H1 (cell line): ENCODE measurements around the gene C14orf132. TPM values are rescaled to one million over a fixed set of nuclear protein-coding genes. Genes with fewer than 3 reads are reported as not detected.

ENCODE experiments used
- CTCF ChIA-PET: fragments of 300-600 bp; sonication (Branson Sonifier 250); formaldehyde crosslinking; loops from one replicate; lab custom pipeline; 2021; ENCODE audit not compliant: partially characterized antibody; lab: Charles Lee
- POLR2A ChIA-PET: fragments of 300-600 bp; sonication (Branson Sonifier 250); formaldehyde crosslinking; loops from one replicate; lab custom pipeline; 2021; ENCODE audit warnings: inconsistent platforms; ENCODE audit not compliant: partially characterized antibody; lab: Charles Lee
- DNase-seq, 2 experiments: peaks; one replicate each; pipeline versions ENCODE4 v3.0.0 to v3.0.0-alpha.2; 2010 to 2022; ENCODE audit warnings: low spot score in 2 of 2, low read depth in 1 of 2, mixed read lengths in 1 of 2
- FAIRE-seq: peaks from 2 replicates; lab custom pipeline; 2011; peaks lifted over from hg19 to GRCh38; lab: Jason Lieb, UNC
- H2AFZ ChIP-seq: 2 replicates; pipeline ENCODE4 v1.8.1; 2012; ENCODE audit warnings: low read length, inconsistent platforms
- H2AK5ac ChIP-seq: 2 replicates; pipeline ENCODE4 v1.6.1; 2013; ENCODE audit warnings: low read depth, low read length
- H2BK120ac ChIP-seq: replicated peaks from 2 replicates; pipeline ENCODE3; 2013; ENCODE audit warnings: low read depth, low read length, inconsistent platforms
- H2BK12ac ChIP-seq: 2 replicates; pipeline ENCODE4 v1.6.1; 2013; ENCODE audit warnings: low read depth, low read length
- H2BK15ac ChIP-seq: 2 replicates; pipeline ENCODE4 v1.6.1; 2013; ENCODE audit warnings: low read length
- H2BK20ac ChIP-seq: 2 replicates; pipeline ENCODE4 v1.6.1; 2013; ENCODE audit warnings: low read length
- H2BK5ac ChIP-seq: 2 replicates; pipeline ENCODE4 v1.6.1; 2013; ENCODE audit warnings: low read depth, low read length
- H3K14ac ChIP-seq: 2 replicates; pipeline ENCODE4 v1.6.1; 2013; ENCODE audit warnings: inconsistent platforms; ENCODE audit not compliant: insufficient read length
- H3K18ac ChIP-seq: 2 replicates; pipeline ENCODE4 v1.6.1; 2013; ENCODE audit warnings: low read length; ENCODE audit errors: extremely low read depth
- H3K23ac ChIP-seq: 2 replicates; pipeline ENCODE4 v1.6.1; 2013; ENCODE audit warnings: inconsistent platforms; ENCODE audit not compliant: insufficient read length
- H3K23me2 ChIP-seq: 2 replicates; pipeline ENCODE4 v1.6.1; 2013; ENCODE audit warnings: low read depth, low read length
- H3K27ac ChIP-seq: 2 replicates; pipeline ENCODE4 v1.6.1; 2011; ENCODE audit warnings: low read depth, low read length, inconsistent platforms
- H3K27me3 ChIP-seq, 4 experiments: replicated peaks in 1 of 4; 1 replicate in 1 of 4; 2 replicates in 3 of 4; pipeline versions ENCODE4 v1.6.1 to v1.8.1; 2011 to 2013; ENCODE audit warnings: low read length in 3 of 4, mild to moderate bottlenecking in 3 of 4, inconsistent platforms in 2 of 4, mixed read lengths in 2 of 4, moderate library complexity in 1 of 4; ENCODE audit not compliant: control insufficient read depth in 3 of 4, insufficient read depth in 3 of 4; ENCODE audit errors: extremely low read depth in 1 of 4
- H3K36me3 ChIP-seq, 4 experiments: 2 replicates each; pipeline versions ENCODE4 v1.6.1 to v1.8.1; 2011 to 2013; ENCODE audit warnings: mild to moderate bottlenecking in 4 of 4, low read length in 3 of 4, moderate library complexity in 2 of 4, control low read depth in 1 of 4, inconsistent platforms in 1 of 4; ENCODE audit not compliant: insufficient read depth in 4 of 4, control insufficient read depth in 2 of 4
- H3K4ac ChIP-seq: replicated peaks from 2 replicates; pipeline ENCODE3; 2013; ENCODE audit warnings: low read length, low read depth, mixed read lengths, inconsistent platforms; ENCODE audit not compliant: insufficient read length
- H3K4me1 ChIP-seq, 4 experiments: replicated peaks in 1 of 4; 1 replicate in 1 of 4; 2 replicates in 3 of 4; pipeline versions ENCODE4 v1.6.1 to v1.8.1; 2011 to 2013; ENCODE audit warnings: low read length in 3 of 4, inconsistent platforms in 2 of 4, mixed read lengths in 1 of 4; ENCODE audit not compliant: insufficient read depth in 4 of 4, control insufficient read depth in 3 of 4
- H3K4me2 ChIP-seq, 2 experiments: 2 replicates each; pipeline versions ENCODE4 v1.6.1 to v1.8.1; 2011 to 2013; ENCODE audit warnings: low read depth in 2 of 2, low read length in 2 of 2, control low read depth in 1 of 2, inconsistent platforms in 1 of 2, mild to moderate bottlenecking in 1 of 2; ENCODE audit not compliant: insufficient read depth in 1 of 2
- H3K4me3 ChIP-seq, 4 experiments: fragments of 200-600, 300-600 bp in 1 of 4; sonication (generic), shearing (Covaris generic), sonication (Bioruptor Twin) in 1 of 4; 2 replicates each; pipeline versions ENCODE4 v1.5.1 to v1.8.1; 2011 to 2016; ENCODE audit warnings: low read length in 4 of 4, low read depth in 3 of 4, control low read depth in 2 of 4, inconsistent platforms in 2 of 4, mild to moderate bottlenecking in 2 of 4, mixed read lengths in 1 of 4, moderate library complexity in 1 of 4; ENCODE audit not compliant: insufficient read depth in 2 of 4; ENCODE audit errors: extremely low read depth in 1 of 4
- H3K56ac ChIP-seq: replicated peaks from 2 replicates; pipeline ENCODE3; 2013; ENCODE audit warnings: low read depth, mild to moderate bottlenecking, mixed read lengths, low read length, inconsistent platforms; ENCODE audit not compliant: insufficient read length
- H3K79me1 ChIP-seq: 2 replicates; pipeline ENCODE4 v1.6.1; 2013; ENCODE audit warnings: low read depth, low read length, control low read depth
- H3K79me2 ChIP-seq, 2 experiments: 2 replicates each; pipeline versions ENCODE4 v1.6.1 to v1.8.1; 2012 to 2013; ENCODE audit warnings: low read length in 2 of 2, mild to moderate bottlenecking in 2 of 2, inconsistent platforms in 1 of 2; ENCODE audit not compliant: insufficient read depth in 2 of 2, control insufficient read depth in 1 of 2
- H3K9ac ChIP-seq, 4 experiments: replicated peaks in 1 of 4; 1 replicate in 1 of 4; 2 replicates in 3 of 4; pipeline versions ENCODE4 v1.6.1 to v1.8.1; 2011 to 2013; ENCODE audit warnings: low read depth in 3 of 4, low read length in 3 of 4, control low read depth in 2 of 4, mild to moderate bottlenecking in 2 of 4, moderate library complexity in 2 of 4, inconsistent platforms in 1 of 4; ENCODE audit errors: extremely low read depth in 1 of 4
- H3K9me3 ChIP-seq, 2 experiments: 2 replicates each; pipeline versions ENCODE4 v1.6.1 to v1.8.1; 2012 to 2013; ENCODE audit warnings: mild to moderate bottlenecking in 2 of 2, moderate library complexity in 2 of 2, control low read depth in 1 of 2, inconsistent platforms in 1 of 2, low read depth in 1 of 2, low read length in 1 of 2, mixed read lengths in 1 of 2; ENCODE audit not compliant: insufficient read depth in 2 of 2
- H4K20me1 ChIP-seq, 2 experiments: replicated peaks in 1 of 2; 2 replicates each; pipeline versions ENCODE3 to v1.8.1; 2011 to 2013; ENCODE audit warnings: inconsistent platforms in 2 of 2, low read length in 2 of 2, mild to moderate bottlenecking in 1 of 2; ENCODE audit not compliant: insufficient read depth in 2 of 2, control insufficient read depth in 1 of 2
- H4K5ac ChIP-seq: 2 replicates; pipeline ENCODE4 v1.6.1; 2013; ENCODE audit warnings: low read length, low read depth, mixed read lengths, inconsistent platforms; ENCODE audit not compliant: insufficient read length
- H4K8ac ChIP-seq: 2 replicates; pipeline ENCODE4 v1.8.0; 2013; ENCODE audit warnings: mild to moderate bottlenecking, moderate library complexity, low read length, inconsistent platforms; ENCODE audit not compliant: insufficient read depth; ENCODE audit errors: extremely low read depth
- H4K91ac ChIP-seq: replicated peaks from 2 replicates; pipeline ENCODE3; 2013; ENCODE audit warnings: low read length, mixed read lengths, inconsistent platforms; ENCODE audit not compliant: insufficient read length
- EZH2 ChIP-seq: fragments of 200-600 bp; sonication (generic); IDR thresholded peaks from 2 replicates; pipeline ENCODE4 v1.7.1; 2012; ENCODE audit warnings: low read depth, mild to moderate bottlenecking, moderate library complexity, low read length, inconsistent platforms; ENCODE audit not compliant: severe bottlenecking
- GABPA ChIP-seq: IDR thresholded peaks from 2 replicates; pipeline ENCODE4 v1.6.1; 2011; ENCODE audit warnings: mild to moderate bottlenecking, low read length, moderate library complexity, borderline replicate concordance; ENCODE audit not compliant: insufficient read depth
- GTF2F1 ChIP-seq: IDR thresholded peaks from 2 replicates; pipeline ENCODE4 v1.6.1; 2012; ENCODE audit warnings: low read depth, low read length, improper control_type of control experiment, borderline replicate concordance
- RFX5 ChIP-seq: IDR thresholded peaks from 2 replicates; pipeline ENCODE4 v1.6.1; 2011; ENCODE audit warnings: low read depth, low read length, improper control_type of control experiment, borderline replicate concordance
- RXRA ChIP-seq: IDR thresholded peaks from 2 replicates; pipeline ENCODE4 v1.6.1; 2011; ENCODE audit warnings: low read depth, mild to moderate bottlenecking, low read length, moderate library complexity; ENCODE audit not compliant: insufficient read depth
- WGBS, 2 experiments: shearing (Covaris generic) in 1 of 2; methylation state at CpG; one replicate each; pipeline versions ENCODE4 v1.1.6 to v1.1.7; 2013 to 2015; ENCODE audit warnings: low lambda C conversion rate in 2 of 2, mixed read lengths in 2 of 2, inconsistent platforms in 1 of 2, low coverage in 1 of 2, missing lambda C conversion rate in 1 of 2; ENCODE audit not compliant: insufficient replicate concordance in 2 of 2, insufficient coverage in 1 of 2, insufficient read length in 1 of 2; ENCODE audit errors: extremely low coverage in 1 of 2, missing lambda C conversion rate in 1 of 2; 5-methylcytosine and 5-hydroxymethylcytosine counted together
- polyA plus RNA-seq, 7 experiments: library from polyadenylated mRNA; depleted of rRNA in 3 of 7; stranded (reverse) in 5 of 7; unstranded in 2 of 7; fragments of >200 nt in 5 of 7; fragments of 200-250 nt in 2 of 7; gene quantifications; 1 replicate in 5 of 7; 2 replicates in 1 of 7; 4 replicates in 1 of 7; pipeline versions ENCODE4 v1.2.1 to v1.2.3, GENCODE V29; 2011 to 2013; ENCODE audit warnings: missing spikeins in 2 of 7, mixed read lengths in 2 of 7
- total RNA-seq: library from RNA; stranded (reverse); fragmentation: NEBNext Ultra II Directional; extraction: Animal tissue kit (Norgen Biotek cat#: 25700); gene quantifications from 2 replicates; pipeline ENCODE4 v1.2.1, GENCODE V29; 2021
- TF ChIP-seq, protein P1 (sequence below), 3 experiments: IDR thresholded peaks; 1 replicate in 2 of 3; 2 replicates in 1 of 3; pipeline versions ENCODE4 v1.5.1 to v1.6.1; 2011; ENCODE audit warnings: low read length in 3 of 3, mild to moderate bottlenecking in 3 of 3, inconsistent platforms in 2 of 3, low read depth in 1 of 3, moderate library complexity in 1 of 3; ENCODE audit not compliant: insufficient read depth in 1 of 3; ENCODE audit errors: control extremely low read depth in 1 of 3
- TF ChIP-seq, protein P2 (sequence below): IDR thresholded peaks from 2 replicates; pipeline ENCODE4 v1.6.1; 2012; ENCODE audit warnings: low read length, inconsistent platforms

C14orf132 gene
- total and polyA plus RNA-seq, 2 of the 8 experiments (the other 6 are each of a cell fraction or from before 2014, with no cell fraction given), result 11.7 to 32.5 TPM

DNA sequence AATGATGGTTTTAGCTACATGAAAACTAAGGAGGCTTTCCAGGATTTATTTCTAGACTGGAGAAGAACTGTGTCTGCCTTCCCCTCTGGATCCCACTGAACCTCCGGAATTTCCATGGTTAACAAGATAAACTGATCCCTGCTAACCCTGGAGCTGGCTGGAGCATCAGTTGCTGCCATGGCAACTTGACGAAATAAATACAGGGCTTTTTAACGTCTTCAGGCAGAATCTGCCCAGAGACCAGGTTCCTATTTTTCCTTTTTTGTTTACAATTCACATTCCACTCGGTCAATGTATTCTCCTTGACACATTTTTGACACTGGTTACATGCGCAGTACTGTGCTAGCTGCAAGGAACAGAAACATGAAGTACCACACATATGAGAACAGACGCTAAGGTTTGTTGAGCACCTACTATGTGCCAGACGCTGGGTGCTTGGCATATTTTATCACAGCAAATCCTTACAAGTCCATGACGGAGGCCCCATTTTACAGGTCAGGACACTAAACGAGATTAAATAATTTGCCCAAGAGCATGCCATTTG, 1.7 kb downstream of the C14orf132 start:
- Histone ChIP-seq H2AK5ac (no peak overlapping the region), H2BK5ac (no peak overlapping the region), H4K8ac (no peak overlapping the region), H2BK120ac (no peak overlapping the region), H3K4me3 (peak overlapping the region in 1 of 4 experiments; percentile 95; a peak in 2 of 8 replicates), H3K23me2 (peaks cover 4% of the 10 kb centered on the region), H4K5ac (no peak overlapping the region), H3K9ac (no peak overlapping the region), H2BK15ac (no peak overlapping the region), H3K27me3 (peaks cover 0 to 15% (median 12%) of the 10 kb centered on the region in 4 experiments; a peak in 6 of 7 replicates), H4K20me1 (peaks cover 3 to 11% of the 10 kb centered on the region in 2 experiments), H4K91ac (no peak overlapping the region), H3K79me2 (peaks cover 2 to 36% of the 10 kb centered on the region in 2 experiments; a peak in 2 of 4 replicates), H3K18ac (no peak overlapping the region), H3K4ac (no peak overlapping the region), H3K56ac (no peak overlapping the region), H3K4me2 (peak overlapping the region in 1 of 2 experiments; percentile 61; a peak in 2 of 4 replicates), H3K14ac (no peak overlapping the region), H2BK12ac (no peak overlapping the region), H3K36me3 (peaks cover 0 to 4% (median 0%) of the 10 kb centered on the region in 4 experiments; a peak in 1 of 8 replicates), H2BK20ac (no peak overlapping the region), H3K79me1 (no peaks in the 10 kb centered on the region), H2AFZ (no peak overlapping the region), H3K23ac (no peak overlapping the region), H3K9me3 (peaks cover 0 to 3% of the 10 kb centered on the region in 2 experiments; a peak in 1 of 4 replicates), H3K4me1 (peaks cover 5 to 12% (median 7%) of the 10 kb centered on the region in 4 experiments; a peak in 6 of 7 replicates), H3K27ac (no peak overlapping the region)
- ChIA-PET POLR2A (interaction anchor here (1.1 to 2.5 kb wide), 7 partner anchors 8 to 58 kb away, joined by 3 to 9 read pairs (median 4); no protein-coding TSS in a partner anchor), CTCF (interaction anchor here (0.6 to 2.2 kb wide), 10 partner anchors 8 to 479 kb away, joined by 3 to 11 read pairs (median 4); no protein-coding TSS in a partner anchor)
- DNase-seq (no peak), FAIRE-seq (no peak)
- 88% methylated on average over 9 of the region's 9 CpGs; no CpG with 5 or more reads in 1 of the 2 experiments for WGBS, 2 experiments
- no peak for TF ChIP-seq RXRA
- TF ChIP-seq EZH2, result no peak
- no peak for TF ChIP-seq GTF2F1
- TF ChIP-seq GABPA, result no peak
- TF ChIP-seq, protein P1, sequence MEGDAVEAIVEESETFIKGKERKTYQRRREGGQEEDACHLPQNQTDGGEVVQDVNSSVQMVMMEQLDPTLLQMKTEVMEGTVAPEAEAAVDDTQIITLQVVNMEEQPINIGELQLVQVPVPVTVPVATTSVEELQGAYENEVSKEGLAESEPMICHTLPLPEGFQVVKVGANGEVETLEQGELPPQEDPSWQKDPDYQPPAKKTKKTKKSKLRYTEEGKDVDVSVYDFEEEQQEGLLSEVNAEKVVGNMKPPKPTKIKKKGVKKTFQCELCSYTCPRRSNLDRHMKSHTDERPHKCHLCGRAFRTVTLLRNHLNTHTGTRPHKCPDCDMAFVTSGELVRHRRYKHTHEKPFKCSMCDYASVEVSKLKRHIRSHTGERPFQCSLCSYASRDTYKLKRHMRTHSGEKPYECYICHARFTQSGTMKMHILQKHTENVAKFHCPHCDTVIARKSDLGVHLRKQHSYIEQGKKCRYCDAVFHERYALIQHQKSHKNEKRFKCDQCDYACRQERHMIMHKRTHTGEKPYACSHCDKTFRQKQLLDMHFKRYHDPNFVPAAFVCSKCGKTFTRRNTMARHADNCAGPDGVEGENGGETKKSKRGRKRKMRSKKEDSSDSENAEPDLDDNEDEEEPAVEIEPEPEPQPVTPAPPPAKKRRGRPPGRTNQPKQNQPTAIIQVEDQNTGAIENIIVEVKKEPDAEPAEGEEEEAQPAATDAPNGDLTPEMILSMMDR (IDR thresholded peaks at IDR 0.05; ENCODE audit: control extremely low read depth in 1 of 3, insufficient read depth in 1 of 3, low read depth in 1 of 3, low read length in 3 of 3), result no peak
- no peak for TF ChIP-seq RFX5
- TF ChIP-seq, protein P2, sequence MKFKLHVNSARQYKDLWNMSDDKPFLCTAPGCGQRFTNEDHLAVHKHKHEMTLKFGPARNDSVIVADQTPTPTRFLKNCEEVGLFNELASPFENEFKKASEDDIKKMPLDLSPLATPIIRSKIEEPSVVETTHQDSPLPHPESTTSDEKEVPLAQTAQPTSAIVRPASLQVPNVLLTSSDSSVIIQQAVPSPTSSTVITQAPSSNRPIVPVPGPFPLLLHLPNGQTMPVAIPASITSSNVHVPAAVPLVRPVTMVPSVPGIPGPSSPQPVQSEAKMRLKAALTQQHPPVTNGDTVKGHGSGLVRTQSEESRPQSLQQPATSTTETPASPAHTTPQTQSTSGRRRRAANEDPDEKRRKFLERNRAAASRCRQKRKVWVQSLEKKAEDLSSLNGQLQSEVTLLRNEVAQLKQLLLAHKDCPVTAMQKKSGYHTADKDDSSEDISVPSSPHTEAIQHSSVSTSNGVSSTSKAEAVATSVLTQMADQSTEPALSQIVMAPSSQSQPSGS, result no peak
